ENCODE data around the gene TRRAP.

Gene TRRAP

DNA sequence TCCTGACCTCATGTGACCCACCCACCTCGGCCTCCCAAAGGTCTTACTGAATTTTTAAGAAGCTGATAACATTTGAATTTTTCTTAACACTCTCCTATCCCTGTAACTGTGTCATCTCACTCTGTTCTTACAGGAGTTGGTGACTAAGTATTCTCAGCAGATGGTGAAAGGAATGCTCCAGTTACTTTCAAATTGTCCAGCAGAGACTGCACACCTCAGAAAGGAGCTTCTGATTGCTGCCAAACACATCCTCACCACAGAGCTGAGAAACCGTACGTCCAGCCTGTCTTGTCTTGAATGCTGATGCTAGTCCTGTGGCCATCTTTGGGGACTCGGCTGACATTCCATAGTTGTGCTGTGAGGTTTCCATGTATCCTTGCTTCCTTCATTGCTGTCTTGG, 24.9 kb downstream of the TRRAP start:
- no peak for DNase-seq

DNA sequence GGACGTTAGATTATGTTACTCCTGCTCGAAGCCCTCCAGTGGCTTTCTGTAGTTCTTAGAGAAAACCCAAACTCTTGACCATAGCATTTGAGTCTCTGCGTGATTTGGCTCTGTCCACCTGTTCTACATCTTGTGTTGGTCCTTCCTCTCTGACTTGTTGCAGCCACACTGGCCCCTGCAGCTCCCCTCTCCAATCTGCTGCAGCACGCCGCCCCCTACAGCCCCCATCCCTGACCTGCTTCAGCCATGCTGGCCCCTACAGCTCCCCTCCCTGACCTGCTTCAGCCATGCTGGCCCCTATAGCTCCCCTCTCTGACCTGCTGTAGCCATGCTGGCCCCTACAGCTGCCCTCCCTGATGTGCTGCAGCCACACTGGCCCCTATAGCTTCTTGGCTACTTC, 29.2 kb downstream of the TRRAP start:
- DNase-seq: no peak

DNA sequence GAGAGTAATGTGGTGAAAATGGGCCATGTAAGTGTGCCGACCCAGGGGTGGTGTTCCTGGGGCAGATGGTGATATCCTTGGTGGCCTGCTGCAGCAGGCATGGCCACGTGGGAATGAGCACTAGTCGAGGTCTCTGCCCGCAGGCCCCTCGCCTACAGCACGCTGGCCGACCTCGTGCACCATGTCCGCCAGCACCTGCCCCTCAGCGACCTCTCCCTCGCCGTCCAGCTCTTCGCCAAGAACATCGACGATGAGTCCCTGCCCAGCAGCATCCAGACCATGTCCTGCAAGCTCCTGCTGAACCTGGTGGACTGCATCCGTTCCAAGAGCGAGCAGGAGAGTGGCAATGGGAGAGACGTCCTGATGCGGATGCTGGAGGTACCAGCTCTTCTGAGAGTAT, 30.3 kb downstream of the TRRAP start:
- DNase-seq: no peak

DNA sequence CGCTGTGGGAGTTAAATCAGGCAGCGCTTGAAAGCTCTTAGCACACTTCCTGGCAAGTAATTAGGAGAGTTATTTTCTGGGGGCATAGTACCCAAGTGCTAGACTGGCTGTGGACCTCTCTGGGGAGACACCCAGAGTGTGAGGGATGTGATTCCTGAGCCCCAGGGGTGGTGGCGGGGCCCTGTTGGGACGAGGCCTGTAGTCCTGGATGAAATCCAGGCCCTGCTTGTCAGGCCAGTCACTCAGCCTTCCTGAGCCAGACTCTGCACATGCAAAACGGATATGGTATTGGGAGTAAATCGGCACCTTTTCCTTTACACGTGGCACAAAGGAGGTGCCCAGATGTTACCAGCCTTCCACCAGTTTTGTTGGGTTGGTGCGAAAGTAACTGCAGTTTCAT, 31.2 kb downstream of the TRRAP start:
- DNase-seq: no peak

DNA sequence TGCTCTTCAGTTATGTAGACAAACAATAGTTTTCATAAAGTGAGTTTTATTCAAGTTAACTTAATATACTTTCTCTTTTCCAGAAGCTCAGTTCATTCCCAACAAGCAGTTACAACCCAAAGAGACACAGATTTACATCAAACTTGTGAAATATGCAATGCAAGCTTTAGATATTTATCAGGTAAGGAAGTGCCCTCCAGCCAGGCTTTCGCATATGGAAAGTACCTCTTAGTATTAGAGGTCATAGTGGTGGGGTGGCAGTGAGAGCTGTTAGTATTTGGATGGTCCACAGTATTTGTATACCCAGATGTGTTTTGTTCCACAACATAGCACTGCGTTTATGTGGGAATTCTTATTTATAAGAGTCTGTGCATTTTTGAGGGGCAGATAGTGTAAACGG, 32.1 kb downstream of the TRRAP start:
- DNase-seq: no peak

DNA sequence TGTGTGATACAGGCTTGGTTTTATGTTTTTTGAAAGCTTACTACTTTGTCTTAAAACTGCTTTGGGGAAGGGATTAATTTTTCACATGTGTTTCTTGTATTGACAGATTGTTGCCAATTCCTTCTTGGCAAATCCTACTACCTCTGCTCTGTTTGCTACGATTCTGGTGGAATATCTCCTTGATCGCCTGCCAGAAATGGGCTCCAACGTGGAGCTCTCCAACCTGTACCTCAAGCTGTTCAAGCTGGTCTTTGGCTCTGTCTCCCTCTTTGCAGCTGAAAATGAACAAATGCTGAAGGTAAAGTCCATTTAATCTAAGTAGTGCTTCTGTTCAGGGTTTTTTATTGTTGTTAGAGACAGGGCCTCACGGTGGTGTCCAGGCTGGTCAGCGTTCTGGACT, 33.6 kb downstream of the TRRAP start:
- DNase-seq: no peak

DNA sequence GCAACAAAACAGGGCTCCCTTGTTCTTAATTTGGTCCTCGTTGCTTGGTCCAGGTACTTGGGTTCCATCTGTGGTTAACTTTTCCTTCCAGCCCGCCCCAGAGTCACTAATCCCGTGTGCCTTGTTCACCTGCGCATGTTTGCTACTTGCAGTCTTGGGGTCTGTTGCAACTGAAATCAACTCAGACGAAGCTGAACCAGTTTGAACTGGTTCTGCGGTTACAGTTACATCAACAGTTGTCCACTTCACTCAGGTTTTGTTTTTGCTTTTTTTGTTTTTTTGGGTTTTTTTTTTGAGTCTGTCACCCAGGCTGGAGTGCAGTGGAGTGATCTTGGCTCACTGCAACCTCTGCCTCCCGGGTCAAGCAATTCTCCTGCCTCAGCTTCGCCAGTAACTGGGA, 34.7 kb downstream of the TRRAP start:
- DNase-seq: no peak

DNA sequence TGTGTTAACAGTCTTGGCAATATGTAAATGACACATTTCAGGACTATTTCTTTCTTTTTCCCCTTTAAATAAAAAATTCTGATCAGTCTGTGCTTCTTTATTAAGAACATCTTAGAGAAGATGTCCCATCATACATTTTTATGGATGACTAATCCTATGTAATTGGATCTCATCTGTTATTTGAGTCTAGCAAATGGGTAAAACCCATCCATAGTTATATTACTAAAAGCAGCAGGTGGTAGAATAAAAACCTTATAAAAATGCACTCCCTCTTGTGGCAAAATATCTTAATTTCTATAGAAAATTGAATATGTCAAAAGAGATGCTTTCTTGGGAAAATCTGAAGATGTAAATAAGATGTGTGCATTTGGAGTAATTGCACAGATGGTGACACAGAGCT, 35.3 kb downstream of the TRRAP start:
- DNase-seq: no peak

DNA sequence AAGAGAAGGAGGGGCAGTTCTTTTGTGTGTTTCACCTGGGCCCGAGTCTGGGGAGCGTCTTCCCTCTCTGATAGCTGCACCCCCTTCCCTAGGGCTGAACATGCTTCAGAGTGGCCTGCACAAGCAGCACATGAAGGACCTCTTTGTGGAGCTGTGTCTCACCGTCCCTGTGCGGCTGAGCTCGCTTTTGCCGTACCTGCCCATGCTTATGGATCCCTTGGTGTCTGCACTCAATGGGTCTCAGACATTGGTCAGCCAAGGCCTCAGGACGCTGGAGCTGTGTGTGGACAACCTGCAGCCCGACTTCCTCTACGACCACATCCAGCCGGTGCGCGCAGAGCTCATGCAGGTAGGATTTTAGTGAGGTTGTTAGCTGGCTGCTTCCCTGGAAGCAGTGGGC, 39.0 kb downstream of the TRRAP start:
- no peak for DNase-seq

DNA sequence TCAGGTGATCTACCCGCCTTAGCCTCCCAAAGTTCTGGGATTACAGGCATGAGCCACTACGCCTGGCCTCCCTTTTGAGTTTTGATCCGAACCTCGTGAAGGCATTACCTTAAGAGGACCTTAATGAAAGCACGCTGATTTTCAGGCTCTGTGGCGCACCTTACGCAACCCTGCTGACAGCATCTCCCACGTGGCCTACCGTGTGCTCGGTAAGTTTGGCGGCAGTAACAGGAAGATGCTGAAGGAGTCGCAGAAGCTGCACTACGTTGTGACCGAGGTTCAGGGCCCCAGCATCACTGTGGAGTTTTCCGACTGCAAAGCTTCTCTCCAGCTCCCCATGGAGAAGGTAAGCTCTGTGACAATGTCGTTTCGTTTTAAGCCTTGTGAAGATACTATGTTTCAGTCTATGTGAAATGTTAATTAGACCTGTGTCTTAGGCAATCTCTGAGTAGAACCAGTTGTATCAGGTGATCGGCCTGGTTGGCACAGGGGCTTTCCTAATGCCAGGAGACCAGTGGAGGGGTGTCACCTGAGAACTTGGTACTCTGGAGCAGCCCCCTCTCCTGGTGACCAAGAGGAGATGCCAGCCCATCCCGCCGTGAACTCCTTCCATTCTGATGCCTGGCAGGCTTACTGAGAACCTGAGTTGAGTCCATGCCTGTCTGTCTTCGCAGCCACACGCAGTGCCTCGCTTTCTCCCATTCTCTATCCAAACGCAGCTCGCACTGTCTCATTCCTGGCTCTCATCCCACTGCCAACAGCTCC, 43.5 kb downstream of the TRRAP start:
- DNase-seq: no peak

DNA sequence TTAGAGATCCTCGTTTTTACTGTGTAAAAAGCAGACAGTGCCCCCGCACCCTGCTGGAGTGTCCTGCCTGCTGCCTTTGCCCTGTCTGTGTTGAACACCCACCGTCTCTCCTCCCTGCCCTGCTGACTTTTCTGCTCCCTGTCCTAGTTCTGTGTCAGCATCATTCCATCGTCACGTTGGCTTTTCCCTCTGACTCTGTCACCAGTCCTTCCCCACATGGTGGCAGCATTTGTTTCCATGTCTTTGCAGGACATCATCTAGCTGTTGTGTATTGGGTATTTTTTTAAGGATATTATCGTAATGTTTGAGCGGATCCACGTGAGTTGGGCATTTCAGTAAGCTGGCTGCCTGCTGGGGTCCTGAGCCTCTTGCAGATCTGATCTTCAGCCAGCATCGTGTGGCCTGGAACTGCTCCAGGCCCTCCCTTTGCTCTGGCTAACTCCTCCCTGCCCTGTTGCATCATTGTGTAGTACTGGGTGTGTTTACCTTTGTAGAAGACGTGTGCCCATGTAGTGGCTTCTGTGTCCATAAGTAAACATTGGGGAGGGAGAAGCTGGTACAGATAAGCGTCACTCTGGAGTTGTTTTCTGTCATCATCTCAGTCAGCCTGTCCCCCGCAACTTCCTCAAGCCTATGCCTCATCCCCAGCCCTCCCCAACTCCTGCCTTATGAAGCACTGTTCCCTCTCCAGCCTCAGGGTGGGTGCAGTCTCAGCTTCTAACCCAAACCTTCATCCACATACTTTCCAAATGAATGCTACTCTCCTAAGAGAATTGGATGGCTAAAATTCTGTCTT, 44.3 kb downstream of the TRRAP start:
- no peak for DNase-seq

DNA sequence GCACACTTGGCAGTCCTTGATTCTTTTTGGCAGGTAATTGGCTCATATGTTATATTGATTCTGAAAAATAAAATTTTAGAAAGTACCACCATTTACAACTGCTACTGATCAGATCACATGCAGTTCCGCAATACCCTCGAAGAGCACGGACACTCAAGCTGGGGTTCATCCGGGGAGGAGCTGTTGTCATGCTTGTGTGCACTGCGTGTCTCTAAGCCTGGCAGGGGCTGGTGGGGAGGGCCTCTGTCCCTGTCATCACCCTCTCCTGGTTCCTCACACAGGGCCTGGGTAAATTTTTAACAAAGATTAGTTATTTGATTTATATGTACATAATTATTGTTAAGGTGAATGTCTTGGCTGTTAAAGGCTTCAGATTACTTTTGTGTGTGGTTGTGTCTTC, 45.2 kb downstream of the TRRAP start:
- no peak for DNase-seq

DNA sequence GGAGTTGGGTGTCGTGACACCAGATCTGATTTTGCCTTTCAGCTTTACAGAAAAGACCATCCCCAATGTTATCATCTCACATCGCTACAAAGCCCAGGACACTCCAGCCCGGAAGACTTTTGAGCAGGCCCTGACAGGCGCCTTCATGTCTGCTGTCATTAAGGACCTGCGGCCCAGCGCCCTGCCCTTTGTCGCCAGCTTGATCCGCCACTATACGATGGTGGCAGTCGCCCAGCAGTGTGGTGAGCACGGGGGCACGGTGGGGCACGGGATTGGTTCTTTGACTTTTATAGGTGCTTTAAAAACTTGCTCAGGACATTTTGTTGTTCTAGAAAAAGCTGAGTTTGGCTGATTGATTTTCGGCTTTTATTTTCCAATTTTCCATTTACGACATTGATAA, 48.8 kb downstream of the TRRAP start:
- no peak for DNase-seq

DNA sequence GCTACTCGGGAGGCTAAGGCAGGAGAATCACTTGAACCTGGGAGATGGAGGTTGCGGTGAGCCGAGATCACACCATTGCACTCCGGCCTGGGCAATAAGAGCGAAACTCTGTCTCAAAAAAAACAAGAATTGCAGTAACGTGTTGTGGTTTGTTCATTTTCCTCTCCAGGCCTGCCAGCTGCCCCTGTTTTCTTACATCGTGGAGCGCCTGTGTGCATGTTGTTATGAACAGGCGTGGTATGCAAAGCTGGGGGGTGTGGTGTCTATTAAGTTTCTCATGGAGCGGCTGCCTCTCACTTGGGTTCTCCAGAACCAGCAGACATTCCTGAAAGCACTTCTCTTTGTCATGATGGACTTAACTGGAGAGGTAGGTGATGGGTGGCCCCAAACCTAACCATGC, 52.1 kb downstream of the TRRAP start:
- DNase-seq: no peak

DNA sequence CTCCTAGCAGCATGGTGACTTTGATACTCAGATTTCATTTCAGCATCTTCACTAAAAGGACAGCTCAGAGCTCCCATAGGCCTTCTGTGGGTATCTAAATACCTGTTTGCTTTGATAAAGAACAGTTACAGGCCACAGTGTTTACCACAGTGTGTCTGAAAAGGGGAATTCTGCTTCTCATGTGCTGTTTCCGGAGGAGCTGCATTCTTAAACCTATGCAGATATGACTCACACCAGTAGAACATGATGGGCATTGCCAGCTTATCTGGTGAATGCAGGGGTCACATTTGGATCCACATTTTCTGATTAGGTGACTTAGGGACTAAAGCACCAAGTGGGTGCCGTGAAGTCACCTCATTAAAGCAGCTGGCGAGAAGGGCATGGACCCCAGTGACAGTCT, 52.6 kb downstream of the TRRAP start:
- no peak for DNase-seq

DNA sequence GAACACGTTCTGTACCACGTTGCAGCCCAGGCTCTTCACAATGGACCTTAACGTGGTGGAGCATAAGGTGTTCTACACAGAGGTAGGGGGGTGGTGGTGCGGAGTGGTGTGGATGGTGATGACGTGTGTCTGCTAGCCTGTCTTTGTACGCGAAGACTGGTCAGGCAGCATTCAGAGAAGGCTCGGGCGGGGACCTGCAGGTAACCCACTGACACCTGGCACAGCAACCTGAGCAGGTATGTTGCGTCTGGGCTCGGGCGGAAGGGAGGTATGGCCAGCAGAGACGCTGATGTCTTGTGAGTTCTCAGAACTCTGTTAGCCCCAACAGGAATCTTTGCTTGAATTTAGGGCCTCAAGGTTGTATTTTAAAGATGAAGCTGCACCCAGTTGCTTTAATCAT, 55.0 kb downstream of the TRRAP start:
- DNase-seq: no peak

DNA sequence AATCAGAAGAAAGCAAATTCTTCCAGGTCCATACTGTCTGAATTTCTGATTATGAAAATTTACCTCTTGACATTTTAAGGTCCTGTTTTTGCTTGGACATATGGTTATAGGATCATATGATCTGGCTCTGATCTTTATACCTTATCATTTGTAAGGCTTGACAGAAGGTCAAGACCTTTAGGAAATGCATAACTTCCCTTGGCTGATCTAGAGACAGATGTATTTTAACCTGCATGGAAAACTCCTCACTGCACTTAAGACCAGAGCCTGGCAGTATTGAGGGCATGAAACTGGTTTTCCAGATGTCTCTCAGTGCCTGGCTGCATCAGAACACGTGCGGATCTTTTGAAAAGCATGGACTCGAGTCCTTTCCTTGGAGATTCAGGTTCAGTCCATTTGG, 55.9 kb downstream of the TRRAP start:
- DNase-seq: no peak

DNA sequence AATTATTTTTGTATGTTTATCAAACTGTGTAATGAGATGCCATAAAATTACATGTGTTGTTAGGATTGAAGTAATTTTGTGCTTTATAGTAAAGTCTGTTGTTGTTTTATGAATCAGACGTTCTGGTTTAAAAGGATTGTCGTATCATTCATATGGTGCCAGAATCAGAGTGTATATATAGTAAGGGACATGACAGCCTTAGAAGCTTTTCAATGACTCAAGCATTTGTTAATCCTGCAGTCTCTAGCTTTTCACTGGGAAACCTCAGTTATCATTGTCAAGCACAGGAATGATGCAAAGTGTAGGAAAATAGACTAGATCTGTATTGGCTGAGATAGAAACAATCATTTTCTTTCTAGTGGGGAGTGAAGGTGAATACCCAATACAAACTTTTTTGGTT, 57.5 kb downstream of the TRRAP start:
- DNase-seq: no peak

DNA sequence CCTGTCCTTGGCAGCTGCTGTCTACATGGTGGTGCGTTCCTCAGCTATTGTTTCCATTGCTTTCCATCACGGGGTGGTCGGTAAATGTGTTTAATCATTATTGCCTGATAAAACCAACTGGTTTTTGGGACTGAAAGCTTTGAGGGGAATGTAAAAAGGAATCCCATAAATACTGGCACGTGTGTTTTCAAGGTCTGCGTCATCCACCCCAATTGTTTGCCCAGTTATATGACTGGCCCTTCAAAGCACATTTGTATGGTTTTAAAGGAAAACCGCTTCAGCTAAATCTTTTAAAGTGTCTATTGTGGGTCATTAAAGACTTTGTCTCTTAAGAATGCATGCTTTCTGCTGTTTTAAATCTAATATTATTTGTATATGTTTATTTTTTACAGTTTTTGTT, 65.0 kb downstream of the TRRAP start:
- DNase-seq: no peak

DNA sequence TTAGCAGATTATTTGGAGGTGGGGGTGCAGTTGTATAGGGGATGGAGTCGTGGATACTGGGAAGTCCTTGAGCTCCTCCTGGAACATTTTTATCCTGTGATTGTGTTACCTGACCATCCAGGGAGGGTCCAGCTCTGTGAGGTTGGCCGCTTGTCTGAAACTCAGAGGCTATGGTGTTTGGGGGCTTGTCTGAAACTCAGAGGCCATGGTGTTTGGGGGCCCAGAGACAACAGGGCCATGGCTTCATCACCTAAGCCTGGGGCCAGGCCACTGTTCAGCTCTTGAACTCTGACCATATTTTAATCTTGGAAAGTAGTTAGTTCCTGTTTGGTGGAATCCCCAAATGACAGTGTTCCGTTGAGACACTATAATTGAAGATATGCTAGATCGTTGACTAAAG, 66.1 kb downstream of the TRRAP start:
- no peak for DNase-seq

DNA sequence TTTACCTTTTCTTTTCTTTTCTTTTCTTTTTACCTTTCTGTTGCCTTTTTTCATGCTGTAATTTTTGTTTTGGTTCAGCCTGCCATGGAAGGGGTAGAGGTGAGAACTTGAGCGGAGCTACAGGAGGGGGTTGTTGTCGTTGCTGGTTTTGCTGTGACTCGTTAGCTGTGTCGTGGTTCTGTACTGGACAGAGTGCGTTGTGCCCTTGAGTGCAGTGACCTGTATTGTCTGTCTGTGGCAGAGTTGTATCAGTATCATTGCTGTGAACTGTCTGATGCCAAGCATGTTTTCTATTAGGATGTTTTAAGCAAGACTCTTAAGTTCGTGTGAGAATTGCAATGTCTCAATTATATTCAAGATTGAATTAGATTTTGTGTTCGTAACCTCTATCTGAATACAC, 67.5 kb downstream of the TRRAP start:
- DNase-seq: no peak

DNA sequence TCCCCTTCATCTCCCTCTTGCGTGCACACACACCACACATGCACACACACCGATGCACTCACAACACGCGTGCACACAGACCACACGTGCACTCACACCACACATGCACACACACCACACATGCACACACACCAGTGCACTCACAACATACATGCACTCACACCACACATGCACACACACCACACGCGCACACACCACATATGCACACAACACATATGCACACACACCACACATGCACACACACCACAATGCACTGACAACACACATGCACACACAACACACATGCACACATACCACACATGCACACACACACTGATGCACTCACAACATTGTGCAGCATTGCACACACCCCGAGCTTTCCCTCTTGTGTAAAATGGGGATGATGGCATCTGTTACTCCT, 68.1 kb downstream of the TRRAP start:
- no peak for DNase-seq

DNA sequence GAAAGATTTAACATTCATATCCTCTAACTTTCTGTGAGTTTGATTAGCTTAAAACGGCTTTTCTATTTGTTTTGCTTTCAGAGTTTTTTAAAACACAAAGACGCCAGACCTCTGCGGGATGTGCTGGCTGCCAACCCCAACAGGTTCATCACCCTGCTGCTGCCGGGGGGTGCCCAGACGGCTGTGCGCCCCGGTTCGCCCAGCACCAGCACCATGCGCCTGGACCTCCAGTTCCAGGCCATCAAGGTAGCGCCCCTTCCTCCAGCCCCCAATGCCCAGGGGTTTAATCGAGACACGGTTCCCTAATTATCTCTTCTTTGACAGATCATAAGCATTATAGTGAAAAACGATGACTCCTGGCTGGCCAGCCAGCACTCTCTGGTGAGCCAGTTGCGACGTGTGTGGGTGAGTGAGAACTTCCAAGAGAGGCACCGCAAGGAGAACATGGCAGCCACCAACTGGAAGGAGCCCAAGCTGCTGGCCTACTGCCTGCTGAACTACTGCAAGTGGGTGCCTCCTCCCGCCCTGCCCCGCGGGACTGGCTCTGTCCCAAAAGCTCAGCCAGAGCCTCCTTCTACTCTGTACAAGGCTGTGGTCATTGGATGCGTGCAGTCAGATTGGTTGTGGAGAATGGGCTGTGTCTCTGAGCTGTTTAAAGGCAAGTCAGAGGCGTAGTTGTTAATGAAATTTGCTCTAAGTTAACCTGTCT, 71.2 kb downstream of the TRRAP start:
- DNase-seq: no peak

DNA sequence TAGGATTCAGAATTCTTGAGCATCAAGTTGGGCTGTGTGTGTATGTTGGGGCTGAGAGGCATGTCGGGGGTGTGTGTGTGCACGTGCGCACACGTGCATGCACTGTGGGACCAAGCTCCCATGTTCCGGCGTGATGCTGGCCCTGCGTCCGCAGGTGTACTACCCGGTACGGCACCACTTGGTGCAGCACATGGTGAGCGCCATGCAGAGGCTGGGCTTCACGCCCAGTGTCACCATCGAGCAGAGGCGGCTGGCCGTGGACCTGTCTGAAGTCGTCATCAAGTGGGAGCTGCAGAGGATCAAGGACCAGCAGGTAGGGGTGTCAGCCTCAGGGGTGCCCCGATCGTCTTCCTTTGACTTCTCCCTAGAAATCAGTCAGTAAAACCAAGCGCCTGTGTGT, 77.7 kb downstream of the TRRAP start:
- DNase-seq: no peak

Measured in right forelimb (tissue), 1 donor.